ENCODE results near the gene FNIP1.
"Not testable (repeated sequence)": the region's sequence is repeated elsewhere in the genome, so short reads cannot be mapped to it uniquely, and the experiment has no call there.

Gene FNIP1

GRCh38 chr5:131607903-131608540 lies 188.8 kb downstream of the FNIP1 start:
- no peak for DNase-seq (ENCODE audit: low spot score)

DNA sequence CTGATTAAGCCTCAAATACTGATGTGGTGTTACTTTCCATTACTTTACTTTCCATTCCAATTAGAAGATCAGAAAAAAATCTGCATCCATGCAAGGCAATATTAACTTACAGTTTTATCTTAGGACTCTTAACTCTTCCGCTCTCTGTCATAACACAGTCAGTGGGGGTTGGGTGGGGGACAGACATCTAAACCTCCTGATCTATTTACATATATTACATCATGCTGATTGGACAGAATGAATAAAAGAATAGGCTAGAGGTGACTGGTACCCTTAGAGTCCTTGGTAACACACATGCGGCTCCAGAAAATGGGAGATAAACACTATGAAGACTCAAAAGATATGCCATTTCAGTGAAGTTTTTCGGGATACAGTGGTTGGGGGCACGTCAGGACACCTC lies 189.4 kb downstream of the FNIP1 start:
- no peak for DNase-seq (ENCODE audit: low spot score)

DNA sequence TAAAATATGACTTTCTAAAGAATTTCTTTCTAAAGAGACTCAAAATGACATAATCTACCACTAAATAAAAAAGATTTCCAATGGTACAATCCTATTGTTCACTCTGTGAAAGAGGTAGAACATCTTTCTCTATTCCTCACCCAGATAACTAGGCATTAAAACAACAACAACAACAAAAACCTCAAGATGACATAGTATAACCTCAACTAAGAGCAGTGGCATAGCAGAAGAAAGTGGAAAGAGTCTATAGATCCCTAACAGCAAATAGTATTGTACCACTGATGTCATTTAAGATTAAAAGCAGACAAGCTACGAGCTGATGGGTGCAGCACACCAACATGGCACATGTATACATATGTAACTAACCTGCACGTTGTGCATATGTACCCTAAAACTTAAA lies 191.7 kb downstream of the FNIP1 start:
- no peak for DNase-seq (ENCODE audit: low spot score)

DNA sequence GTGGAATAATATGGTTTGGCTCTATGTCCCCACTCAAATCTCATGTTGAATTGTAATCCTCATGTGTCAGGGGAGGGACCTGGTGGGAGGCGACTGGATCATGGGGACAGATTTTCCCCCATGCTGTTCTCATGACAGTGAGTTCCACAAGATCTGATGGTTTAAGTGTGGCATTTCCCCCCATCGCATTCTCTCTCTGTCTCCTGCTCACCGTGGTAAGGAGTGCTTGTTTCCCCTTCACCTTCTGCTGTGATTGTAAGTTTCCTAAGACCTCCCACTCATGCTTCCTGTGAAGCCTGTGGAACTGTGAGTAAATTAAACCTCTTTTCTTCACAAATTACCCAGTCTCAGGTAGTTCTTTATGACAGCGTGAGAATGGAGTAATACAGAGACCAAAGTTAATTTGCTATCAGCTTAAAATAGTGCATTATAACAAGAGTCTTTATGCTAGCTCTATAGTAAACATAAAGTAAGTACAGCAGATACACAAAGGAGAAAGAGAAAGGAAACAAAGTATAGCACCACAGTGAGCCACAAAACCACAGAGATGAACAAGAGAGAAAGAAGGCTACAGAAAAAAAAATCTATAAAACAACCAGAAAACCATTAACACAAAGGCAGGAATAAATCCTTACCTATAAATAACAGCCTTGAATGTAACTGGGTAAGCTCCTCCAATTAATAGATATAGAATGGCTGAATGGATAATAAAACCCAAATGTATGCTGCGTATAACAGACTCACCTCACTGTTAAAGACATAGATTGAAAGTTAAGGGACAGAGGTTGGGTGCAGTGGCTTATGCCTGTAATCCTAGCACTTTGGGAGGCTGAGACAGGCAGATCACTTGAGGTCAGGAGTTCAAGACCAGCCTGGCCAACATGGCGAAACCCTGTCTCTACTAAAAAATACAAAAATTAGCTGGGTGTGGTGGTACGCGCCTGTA lies 201.5 kb downstream of the FNIP1 start:
- no peak for DNase-seq (ENCODE audit: low spot score)

GRCh38 chr5:131593921-131594320 lies 202.9 kb downstream of the FNIP1 start:
- DNase-seq (ENCODE audit: low spot score) = no peak

DNA sequence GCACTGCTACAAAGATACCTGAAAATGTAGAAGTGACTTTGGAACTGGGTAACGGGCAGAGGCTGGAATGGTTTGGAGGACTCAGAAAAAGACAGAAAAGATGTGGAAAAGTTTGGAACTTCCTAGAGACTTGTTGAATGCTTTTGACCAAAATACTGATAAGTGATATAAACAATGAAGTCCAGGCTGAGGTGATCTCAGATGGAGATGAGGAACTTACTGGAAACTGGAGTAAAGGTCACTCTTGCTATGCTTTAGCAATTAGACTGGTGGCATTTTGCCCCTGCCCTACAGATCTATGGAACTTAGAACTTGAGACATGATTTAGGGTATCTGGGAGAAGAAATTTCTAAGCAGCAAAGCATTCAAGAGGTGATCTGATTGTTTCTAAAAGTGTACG lies 203.4 kb downstream of the FNIP1 start:
- DNase-seq (ENCODE audit: low spot score) = not testable (repeated sequence)

All from Ammon's horn (tissue), 1 donor.